Adrenal gland (tissue), 12 donors: ENCODE data around the gene SLC39A9. TPM values are rescaled to one million over a fixed set of nuclear protein-coding genes. Genes with fewer than 3 reads are reported as not detected.

ENCODE experiments used
- DNase-seq, 7 donors: peaks; one replicate each; pipeline ENCODE4 v3.0.0-alpha.2; 2019 to 2020
- H3K27ac ChIP-seq, 5 donors: fragments of 200-600 bp; sonication (generic) in 4 of 5; 1 replicate in 3 of 5; 2 replicates in 2 of 5; pipeline versions ENCODE4 v1.5.1 to v1.8.0; 2016 to 2020; ENCODE audit warnings: mild to moderate bottlenecking in 1 of 5
- H3K27me3 ChIP-seq: fragments of 200-600 bp; 2 replicates; pipeline ENCODE4 v1.8.0; 2021
- H3K36me3 ChIP-seq, 2 donors: fragments of 200-600 bp; replicated peaks in 1 of 2; 1 replicate in 1 of 2; 2 replicates in 1 of 2; pipeline versions ENCODE4 v1.5.1 to v1.8.0; 2018 to 2022
- H3K4me1 ChIP-seq, 2 donors: fragments of 200-600 bp; replicated peaks in 1 of 2; 1 replicate in 1 of 2; 2 replicates in 1 of 2; pipeline versions ENCODE4 v1.5.1 to v1.8.0; 2018 to 2021
- H3K4me3 ChIP-seq, 4 donors: fragments of 200-600 bp; sonication (generic) in 3 of 4; one replicate each; pipeline ENCODE4 v1.5.1; 2016 to 2018
- H3K9me3 ChIP-seq, 3 donors: fragments of 200-600 bp; sonication (generic) in 1 of 3; replicated peaks in 1 of 3; 1 replicate in 2 of 3; 2 replicates in 1 of 3; pipeline versions ENCODE4 v1.5.1 to v1.8.0; 2016 to 2021
- POLR2A ChIP-seq, 2 donors: fragments of 450-650 bp; IDR thresholded peaks; one replicate each; pipeline ENCODE4 v1.6.1; 2017; ENCODE audit warnings: antibody characterized with exemption in 2 of 2, mild to moderate bottlenecking in 2 of 2, moderate library complexity in 1 of 2
- WGBS, 4 donors: extraction: QIAGEN DNeasy Blood & Tissue Kit in 2 of 4; methylation state at CpG; one replicate each; pipeline versions ENCODE4 v1.1.5 to v1.1.7; 2013 to 2017; 5-methylcytosine and 5-hydroxymethylcytosine counted together
- intact Hi-C, 2 donors: fragments of 100-400 bp; cut with DNase I; formaldehyde crosslinking; loops; one replicate each; pipeline versions ENCODE4 v1.14.1 to v1.15.0; 2022 to 2023
- polyA plus RNA-seq, 3 donors: library from polyadenylated mRNA; stranded (reverse); fragments of 200-250 nt in 2 of 3; fragments of 350-450 nt in 1 of 3; fragmentation: Illumina TruSeq in 1 of 3; extraction: RNeasy Lipid Tissue Mini Kit (QIAGEN cat#74804) in 1 of 3; gene quantifications; one replicate each; pipeline ENCODE4 v1.2.3, GENCODE V29; 2013 to 2014
- total RNA-seq, 9 donors: library from RNA; depleted of rRNA in 4 of 9; stranded (reverse); fragments of >200 nt in 4 of 9; fragments of 120-200 nt in 1 of 9; fragmentation: NEBNext Ultra II Directional in 1 of 9; extraction: Animal tissue kit (Norgen Biotek cat#: 25700) in 1 of 9; gene quantifications; one replicate each; pipeline versions ENCODE4 v1.1.0 to v1.2.4, GENCODE V29; 2013 to 2023
- TF ChIP-seq, protein P1 (sequence below), 6 experiments: fragments of 450-650 bp in 4 of 6; fragments of 200-600 bp in 2 of 6; sonication (generic) in 1 of 6; IDR thresholded peaks; 1 replicate in 5 of 6; 2 replicates in 1 of 6; pipeline versions ENCODE4 v1.5.1 to v1.8.0; 2016 to 2021; ENCODE audit warnings: antibody characterized with exemption in 6 of 6, mild to moderate bottlenecking in 2 of 6, moderate library complexity in 1 of 6
- donor health status: healthy with polysubstance abuse.
- donor health status: Bipolar disorder and iron deficiency.
- donor health status: DM: yes; HTN: yes; CAD: no.
- donor health status: DM: no; HTN: no; CAD: no.
- donor health status: DM: no; HTN: no; CAD: no.
- donor health status: DM: yes; HTN: yes; CAD: no.

The SLC39A9 gene
- total and polyA plus RNA-seq, 12 donors = 17.7 to 130 (median 72.5) TPM

DNA sequence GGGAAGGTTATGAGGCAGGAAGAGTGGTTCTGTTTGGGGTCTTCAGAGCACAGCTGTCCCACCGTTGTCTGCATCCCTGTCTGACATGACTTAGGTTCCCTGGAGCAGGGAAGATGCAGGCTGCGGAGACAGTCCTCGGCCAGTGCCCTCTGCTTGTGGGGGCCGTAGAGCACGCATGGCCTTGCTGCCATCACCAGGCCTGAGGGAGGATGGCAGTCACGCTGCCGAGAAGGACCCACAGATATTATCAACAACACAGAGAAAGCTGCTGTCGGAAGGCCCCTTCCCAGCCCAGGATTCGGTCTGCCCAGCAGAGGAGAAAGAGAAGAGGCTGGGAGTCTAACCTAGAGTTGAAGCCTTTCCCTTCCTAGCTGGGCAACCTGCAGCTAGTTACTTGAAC is 35.4 kb upstream of the SLC39A9 start:
- DNase-seq = peak; percentile 42 to 76 (median 63)

DNA sequence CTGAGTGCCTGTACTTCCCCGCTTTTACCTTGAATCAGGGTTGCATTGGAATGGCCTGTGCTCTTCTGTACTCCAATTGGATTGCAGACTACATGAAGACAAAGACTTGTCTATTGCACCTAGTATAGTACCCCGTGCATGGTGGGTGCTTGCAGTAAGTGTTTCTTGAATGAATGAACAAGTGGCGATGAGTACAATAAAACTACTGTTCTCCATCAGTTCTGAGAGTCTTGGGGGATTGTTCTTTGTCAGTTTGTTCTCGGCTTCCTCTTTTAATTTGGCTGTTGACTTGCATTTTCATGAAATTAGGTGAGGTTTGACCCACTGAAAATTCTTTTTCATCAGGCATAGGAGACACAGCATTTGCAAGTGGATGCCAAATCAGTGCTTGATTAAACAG is 34.5 kb upstream of the SLC39A9 start:
- Histone ChIP-seq H3K27me3 (no peaks in the 10 kb centered on the region), H3K27ac (no peak overlapping the region), H3K9me3 (no peaks in the 10 kb centered on the region), H3K4me3 (no peak overlapping the region), H3K36me3 (no peaks in the 10 kb centered on the region), H3K4me1 (no peaks in the 10 kb centered on the region)
- intact Hi-C loops = loop anchor here in 1 of 2 donors (5.0 kb wide), 1 partner anchor 122 kb away; no protein-coding TSS in a partner anchor
- DNase-seq = peak in 1 of 7 donors; percentile 3
- no peak for TF ChIP-seq POLR2A (IDR thresholded peaks at IDR 0.05)
- TF ChIP-seq, protein P1, sequence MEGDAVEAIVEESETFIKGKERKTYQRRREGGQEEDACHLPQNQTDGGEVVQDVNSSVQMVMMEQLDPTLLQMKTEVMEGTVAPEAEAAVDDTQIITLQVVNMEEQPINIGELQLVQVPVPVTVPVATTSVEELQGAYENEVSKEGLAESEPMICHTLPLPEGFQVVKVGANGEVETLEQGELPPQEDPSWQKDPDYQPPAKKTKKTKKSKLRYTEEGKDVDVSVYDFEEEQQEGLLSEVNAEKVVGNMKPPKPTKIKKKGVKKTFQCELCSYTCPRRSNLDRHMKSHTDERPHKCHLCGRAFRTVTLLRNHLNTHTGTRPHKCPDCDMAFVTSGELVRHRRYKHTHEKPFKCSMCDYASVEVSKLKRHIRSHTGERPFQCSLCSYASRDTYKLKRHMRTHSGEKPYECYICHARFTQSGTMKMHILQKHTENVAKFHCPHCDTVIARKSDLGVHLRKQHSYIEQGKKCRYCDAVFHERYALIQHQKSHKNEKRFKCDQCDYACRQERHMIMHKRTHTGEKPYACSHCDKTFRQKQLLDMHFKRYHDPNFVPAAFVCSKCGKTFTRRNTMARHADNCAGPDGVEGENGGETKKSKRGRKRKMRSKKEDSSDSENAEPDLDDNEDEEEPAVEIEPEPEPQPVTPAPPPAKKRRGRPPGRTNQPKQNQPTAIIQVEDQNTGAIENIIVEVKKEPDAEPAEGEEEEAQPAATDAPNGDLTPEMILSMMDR (IDR thresholded peaks at IDR 0.05) = no peak
- 78 to 88% (median 85%) methylated on average over 4 of the region's 4 CpGs for WGBS, 4 donors

More for the DNA sequence above, 35.4 kb upstream of the SLC39A9 start:
- TF ChIP-seq, protein P1 (IDR thresholded peaks at IDR 0.05) = peak; percentile 25 to 72 (median 60)
- TF ChIP-seq POLR2A (IDR thresholded peaks at IDR 0.05) = no peak
- intact Hi-C loops = loop anchor here in 1 of 2 donors (5.0 kb wide), 1 partner anchor 121 kb away; no protein-coding TSS in a partner anchor
- Histone ChIP-seq H3K9me3 (no peaks in the 10 kb centered on the region), H3K36me3 (no peaks in the 10 kb centered on the region), H3K27ac (no peak overlapping the region), H3K27me3 (no peaks in the 10 kb centered on the region), H3K4me3 (no peak overlapping the region), H3K4me1 (no peaks in the 10 kb centered on the region)
- 27 to 43% (median 27%) methylated on average over 7 to 9 of the region's 9 CpGs for WGBS, 4 donors

DNA sequence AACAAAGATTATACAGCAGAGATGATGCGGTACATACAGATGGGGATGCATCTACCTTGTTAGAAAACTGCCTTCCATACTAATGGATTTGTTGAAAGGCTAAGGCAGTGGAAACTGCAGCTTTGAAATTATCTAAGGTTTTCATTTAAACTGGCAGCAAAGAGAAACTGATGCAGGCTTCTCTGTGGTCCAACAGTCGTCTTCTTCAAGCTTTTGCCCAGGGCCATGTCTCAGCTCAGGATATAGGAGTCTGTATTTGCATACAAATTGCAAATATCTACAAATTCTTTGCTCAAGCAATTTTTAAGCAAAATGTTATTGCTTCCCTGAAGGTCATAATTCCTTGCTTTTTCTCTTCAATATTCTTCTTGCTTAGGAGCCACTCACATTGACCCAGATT is 34.1 kb upstream of the SLC39A9 start:
- Histone ChIP-seq H3K27ac (no peak overlapping the region), H3K27me3 (no peaks in the 10 kb centered on the region), H3K9me3 (no peaks in the 10 kb centered on the region), H3K4me1 (no peaks in the 10 kb centered on the region), H3K4me3 (no peak overlapping the region), H3K36me3 (no peaks in the 10 kb centered on the region)
- intact Hi-C loops = loop anchor here in 1 of 2 donors (5.0 kb wide), 1 partner anchor 122 kb away; no protein-coding TSS in a partner anchor
- 74 to 93% (median 82%) methylated on average over 2 of the region's 2 CpGs for WGBS, 4 donors
- TF ChIP-seq POLR2A (IDR thresholded peaks at IDR 0.05) = no peak
- TF ChIP-seq, protein P1 (IDR thresholded peaks at IDR 0.05) = no peak
- DNase-seq = peak in 1 of 7 donors; percentile 2

DNA sequence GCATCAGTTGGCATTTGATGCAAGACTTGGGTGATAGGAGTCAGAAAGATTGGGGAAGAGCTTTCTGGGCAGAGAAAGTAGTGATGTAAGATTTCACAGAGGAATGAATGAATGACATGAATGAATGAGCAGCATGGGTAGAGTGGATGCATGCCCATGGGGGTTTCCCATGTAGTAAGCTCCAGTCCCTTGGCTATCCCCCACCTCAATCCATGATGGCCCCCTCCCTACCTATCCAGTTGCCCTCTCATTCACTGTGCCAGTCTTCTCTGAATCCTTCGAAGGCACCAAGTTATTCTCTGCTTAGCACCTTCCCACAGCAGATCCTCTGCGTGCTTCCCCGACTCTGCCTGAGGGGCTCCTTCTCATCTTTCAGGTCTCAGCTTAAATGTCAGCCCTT is 32.4 kb upstream of the SLC39A9 start:
- H3K27ac ChIP-seq = no peak overlapping the region
- H3K9me3 ChIP-seq = no peaks in the 10 kb centered on the region
- no peaks in the 10 kb centered on the region for H3K27me3 ChIP-seq
- H3K36me3 ChIP-seq = no peaks in the 10 kb centered on the region
- TF ChIP-seq, protein P1 (IDR thresholded peaks at IDR 0.05) = no peak
- TF ChIP-seq POLR2A (IDR thresholded peaks at IDR 0.05) = no peak
- H3K4me1 ChIP-seq = no peaks in the 10 kb centered on the region
- intact Hi-C loops = no loop called here
- 61 to 69% (median 66%) methylated on average over 3 of the region's 3 CpGs for WGBS, 4 donors
- no peak overlapping the region for H3K4me3 ChIP-seq
- DNase-seq = peak in 1 of 7 donors; percentile 4
